SH-SY5Y (cell line): ENCODE results near the gene HNRNPM.

Experiments
- GATA2 ChIP-seq: IDR thresholded peaks from 2 replicates; pipeline ENCODE4 v1.6.1; 2011; ENCODE audit warnings: mild to moderate bottlenecking, low read depth, low read length
- GATA3 ChIP-seq: IDR thresholded peaks from 2 replicates; pipeline ENCODE4 v1.6.1; 2011; ENCODE audit warnings: low read depth, mild to moderate bottlenecking, low read length, moderate library complexity

- TF ChIP-seq GATA2: no peak
- TF ChIP-seq GATA3: no peak
These were observed 39.6 kb downstream of the HNRNPM start for GRCh38 chr19:8484331-8484894.
